Measurements from ENCODE around the gene TMEM255B.

Gene TMEM255B

GRCh38 chr13:113758651-113759524, at the start of gene TMEM255B:
Gene TMEM255B, plus strand, starts transcription at chr13:113759226. Its CDS starts 44 bp downstream, at chr13:113759270.
- peak; percentile 75 for DNase-seq

GRCh38 chr13:113722921-113723320, 36.1 kb upstream of the TMEM255B start:
- DNase-seq, result no peak

- DNase-seq, result no peak
Measured at GRCh38 chr13:113723410-113724015, 35.5 kb upstream of the TMEM255B start.

- no peak for DNase-seq
Measured at GRCh38 chr13:113724016-113724758, 34.8 kb upstream of the TMEM255B start.

- DNase-seq, result peak; percentile 87
Measured at GRCh38 chr13:113724780-113725315, 34.2 kb upstream of the TMEM255B start.

GRCh38 chr13:113725329-113726105, 33.5 kb upstream of the TMEM255B start:
- DNase-seq, result peak; percentile 77

GRCh38 chr13:113726106-113726821, 32.8 kb upstream of the TMEM255B start:
- DNase-seq, result peak; percentile 40

GRCh38 chr13:113726961-113727411, 32.0 kb upstream of the TMEM255B start:
- no peak for DNase-seq

GRCh38 chr13:113728571-113729054, 30.4 kb upstream of the TMEM255B start:
- DNase-seq, result no peak

- DNase-seq, result no peak
Measured at GRCh38 chr13:113729187-113730019, 29.6 kb upstream of the TMEM255B start.

- no peak for DNase-seq
Measured at GRCh38 chr13:113730258-113730691, 28.8 kb upstream of the TMEM255B start.

- no peak for DNase-seq
Measured at GRCh38 chr13:113730831-113731191, 28.2 kb upstream of the TMEM255B start.

- no peak for DNase-seq
Measured at GRCh38 chr13:113731192-113732175, 27.5 kb upstream of the TMEM255B start.

GRCh38 chr13:113732176-113732960, 26.7 kb upstream of the TMEM255B start:
- no peak for DNase-seq

GRCh38 chr13:113732961-113733950, 25.8 kb upstream of the TMEM255B start:
- DNase-seq, result no peak

GRCh38 chr13:113734099-113734825, 24.8 kb upstream of the TMEM255B start:
- DNase-seq, result no peak

- no peak for DNase-seq
Measured at GRCh38 chr13:113734826-113735125, 24.2 kb upstream of the TMEM255B start.
